Transverse colon (tissue), 4 donors: ENCODE data around the gene PROSER2. TPM values are rescaled to one million over a fixed set of nuclear protein-coding genes. Genes with fewer than 3 reads are reported as not detected.

Experiments
- DNase-seq: peaks from one replicate; pipeline ENCODE4 v3.0.0-alpha.2; 2019
- H3K27ac ChIP-seq, 4 donors: fragments of 200-600 bp; sonication (generic); 2 replicates each; pipeline ENCODE4 v1.5.1; 2016 to 2018; ENCODE audit warnings: inconsistent platforms in 4 of 4
- H3K27me3 ChIP-seq: fragments of 200-600 bp; sonication (generic); 2 replicates; pipeline ENCODE4 v1.5.1; 2017; ENCODE audit warnings: inconsistent platforms
- H3K36me3 ChIP-seq, 4 donors: fragments of 200-600 bp; sonication (generic); 2 replicates each; pipeline ENCODE4 v1.5.1; 2017 to 2019; ENCODE audit warnings: inconsistent platforms in 4 of 4
- H3K4me1 ChIP-seq, 4 donors: fragments of 200-600 bp; sonication (generic); 2 replicates each; pipeline ENCODE4 v1.5.1; 2017 to 2020; ENCODE audit warnings: inconsistent platforms in 4 of 4
- H3K4me3 ChIP-seq, 4 donors: fragments of 200-600 bp; sonication (generic); 1 replicate in 1 of 4; 2 replicates in 3 of 4; pipeline versions ENCODE4 v1.5.1 to v1.6.1; 2017 to 2019; ENCODE audit warnings: inconsistent platforms in 4 of 4
- H3K9me3 ChIP-seq, 2 donors: fragments of 200-600 bp; sonication (generic); 2 replicates each; pipeline ENCODE4 v1.5.1; 2017 to 2019; ENCODE audit warnings: inconsistent platforms in 2 of 2
- EP300 ChIP-seq: sonication (generic); formaldehyde crosslinking; IDR thresholded peaks from one replicate; pipeline ENCODE4 v1.6.1; 2017; ENCODE audit warnings: antibody characterized with exemption, low read depth
- POLR2A ChIP-seq: fragments of 450-650 bp; IDR thresholded peaks from one replicate; pipeline ENCODE4 v1.6.1; 2016; ENCODE audit warnings: antibody characterized with exemption, mild to moderate bottlenecking, moderate library complexity
- POLR2AphosphoS5 ChIP-seq, 3 donors: sonication (generic); formaldehyde crosslinking; IDR thresholded peaks; one replicate each; pipeline ENCODE4 v1.6.1; 2016; ENCODE audit warnings: antibody characterized with exemption in 3 of 3
- WGBS, 2 donors: methylation state at CpG; one replicate each; pipeline ENCODE4 v1.1.5; 2018; ENCODE audit warnings: low coverage in 1 of 2; 5-methylcytosine and 5-hydroxymethylcytosine counted together
- in situ Hi-C, 4 donors: fragments of 200-750 bp; cut with MboI; loops; one replicate each; pipeline versions ENCODE4 v1.15.0 to v1.15.1; 2017; ENCODE audit warnings: low sequenced_read_pairs in 3 of 4, low pct_ligation_motif_present in 1 of 4, low pct_unique_long_range_greater_than_20kb in 1 of 4
- intact Hi-C: fragments of 100-400 bp; cut with DNase I; formaldehyde crosslinking; loops from one replicate; pipeline ENCODE4 v1.15.1; 2023; ENCODE audit warnings: low total_unique reads
- total RNA-seq, 4 donors: library from RNA; depleted of rRNA; stranded (reverse); fragments of >200 nt; gene quantifications; one replicate each; pipeline ENCODE4 v1.1.0, GENCODE V29; 2016
- TF ChIP-seq, protein P1 (sequence below), 5 experiments: fragments of 200-600 bp in 3 of 5; fragments of 450-650 bp in 2 of 5; sonication (generic) in 3 of 5; IDR thresholded peaks; 1 replicate in 2 of 5; 2 replicates in 3 of 5; pipeline ENCODE4 v1.5.1; 2016 to 2017; ENCODE audit warnings: antibody characterized with exemption in 5 of 5, inconsistent platforms in 3 of 5, mild to moderate bottlenecking in 2 of 5, moderate library complexity in 1 of 5

The PROSER2 gene
- total RNA-seq, 4 donors from 2014 or later, result 4.2 to 29.2 (median 6.9) TPM

DNA sequence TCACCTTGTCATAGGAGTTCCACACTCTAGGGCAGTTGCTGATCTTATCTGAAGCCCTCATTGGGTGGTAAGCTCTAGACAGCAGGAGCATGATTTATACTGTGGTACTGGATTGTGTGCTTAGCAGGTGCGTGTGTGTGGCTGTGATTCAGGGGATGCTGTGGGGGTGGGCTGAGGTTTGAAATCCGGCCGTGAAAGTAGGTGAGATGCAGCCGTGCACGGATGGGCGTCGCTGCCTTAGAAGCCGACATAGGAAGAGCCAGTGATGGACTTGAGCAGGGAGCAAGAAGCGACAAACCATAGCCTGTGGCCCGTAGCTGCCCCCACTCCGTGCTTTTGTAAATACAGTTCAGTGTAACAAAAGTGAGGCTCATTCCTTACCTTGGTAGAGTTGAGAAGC lies 38.2 kb downstream of the PROSER2 start:
- in situ Hi-C loops, result no loop called here

DNA sequence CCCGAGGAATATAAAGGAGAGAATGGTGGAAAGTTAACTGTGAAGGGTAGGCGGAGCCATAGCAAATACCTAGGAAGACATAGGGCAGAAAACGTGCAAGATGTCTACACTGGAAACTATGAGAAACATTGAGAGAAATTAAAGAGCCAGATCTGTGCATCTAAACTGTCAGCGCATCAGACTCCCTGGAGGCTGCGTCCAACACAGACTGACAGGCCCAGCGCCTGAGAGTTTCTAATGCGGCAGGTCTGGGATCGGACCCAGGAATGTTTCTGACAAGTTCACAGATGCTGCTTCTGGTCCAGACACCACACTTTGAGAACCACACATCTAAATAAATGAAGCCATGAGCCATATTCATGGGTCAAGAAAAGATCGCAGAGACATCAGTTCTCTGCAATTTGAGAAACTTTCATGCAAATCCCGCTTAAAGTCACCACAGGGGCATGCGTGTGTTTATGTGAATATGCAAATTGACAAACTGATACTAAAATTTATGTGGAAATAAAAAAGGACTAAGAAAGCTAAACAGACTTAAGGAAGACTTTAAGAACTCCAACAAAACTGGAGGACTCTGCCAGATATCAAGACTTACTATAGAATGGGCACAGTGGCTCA lies 38.8 kb downstream of the PROSER2 start:
- intact Hi-C loops, result no loop called here
- DNase-seq, result no peak
- Histone ChIP-seq H3K4me1 (no peaks in the 10 kb centered on the region), H3K27ac (no peak overlapping the region), H3K27me3 (no peaks in the 10 kb centered on the region), H3K9me3 (no peaks in the 10 kb centered on the region), H3K4me3 (no peak overlapping the region), H3K36me3 (peaks cover 0 to 7% (median 0%) of the 10 kb centered on the region in 4 donors)
- TF ChIP-seq EP300 (no peak), POLR2A (no peak), POLR2AphosphoS5 (IDR thresholded peaks at IDR 0.05) (no peak)
- TF ChIP-seq, protein P1, sequence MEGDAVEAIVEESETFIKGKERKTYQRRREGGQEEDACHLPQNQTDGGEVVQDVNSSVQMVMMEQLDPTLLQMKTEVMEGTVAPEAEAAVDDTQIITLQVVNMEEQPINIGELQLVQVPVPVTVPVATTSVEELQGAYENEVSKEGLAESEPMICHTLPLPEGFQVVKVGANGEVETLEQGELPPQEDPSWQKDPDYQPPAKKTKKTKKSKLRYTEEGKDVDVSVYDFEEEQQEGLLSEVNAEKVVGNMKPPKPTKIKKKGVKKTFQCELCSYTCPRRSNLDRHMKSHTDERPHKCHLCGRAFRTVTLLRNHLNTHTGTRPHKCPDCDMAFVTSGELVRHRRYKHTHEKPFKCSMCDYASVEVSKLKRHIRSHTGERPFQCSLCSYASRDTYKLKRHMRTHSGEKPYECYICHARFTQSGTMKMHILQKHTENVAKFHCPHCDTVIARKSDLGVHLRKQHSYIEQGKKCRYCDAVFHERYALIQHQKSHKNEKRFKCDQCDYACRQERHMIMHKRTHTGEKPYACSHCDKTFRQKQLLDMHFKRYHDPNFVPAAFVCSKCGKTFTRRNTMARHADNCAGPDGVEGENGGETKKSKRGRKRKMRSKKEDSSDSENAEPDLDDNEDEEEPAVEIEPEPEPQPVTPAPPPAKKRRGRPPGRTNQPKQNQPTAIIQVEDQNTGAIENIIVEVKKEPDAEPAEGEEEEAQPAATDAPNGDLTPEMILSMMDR (IDR thresholded peaks at IDR 0.05), result no peak
- WGBS, 2 donors, result 92 to 93% methylated on average over 10 to 11 of the region's 11 CpGs
- in situ Hi-C loops, result no loop called here

More for the DNA sequence above, 38.2 kb downstream of the PROSER2 start:
- TF ChIP-seq POLR2A, result no peak
- no peak for TF ChIP-seq POLR2AphosphoS5 (IDR thresholded peaks at IDR 0.05)
- TF ChIP-seq EP300, result no peak
- TF ChIP-seq, protein P1 (IDR thresholded peaks at IDR 0.05), result no peak
- 95% methylated on average over 4 to 11 of the region's 11 CpGs for WGBS, 2 donors
- Histone ChIP-seq H3K36me3 (peaks cover 0 to 7% (median 0%) of the 10 kb centered on the region in 4 donors), H3K27ac (no peak overlapping the region), H3K4me1 (no peaks in the 10 kb centered on the region), H3K9me3 (no peaks in the 10 kb centered on the region), H3K4me3 (no peak overlapping the region), H3K27me3 (no peaks in the 10 kb centered on the region)
- intact Hi-C loops, result no loop called here
- DNase-seq, result no peak

DNA sequence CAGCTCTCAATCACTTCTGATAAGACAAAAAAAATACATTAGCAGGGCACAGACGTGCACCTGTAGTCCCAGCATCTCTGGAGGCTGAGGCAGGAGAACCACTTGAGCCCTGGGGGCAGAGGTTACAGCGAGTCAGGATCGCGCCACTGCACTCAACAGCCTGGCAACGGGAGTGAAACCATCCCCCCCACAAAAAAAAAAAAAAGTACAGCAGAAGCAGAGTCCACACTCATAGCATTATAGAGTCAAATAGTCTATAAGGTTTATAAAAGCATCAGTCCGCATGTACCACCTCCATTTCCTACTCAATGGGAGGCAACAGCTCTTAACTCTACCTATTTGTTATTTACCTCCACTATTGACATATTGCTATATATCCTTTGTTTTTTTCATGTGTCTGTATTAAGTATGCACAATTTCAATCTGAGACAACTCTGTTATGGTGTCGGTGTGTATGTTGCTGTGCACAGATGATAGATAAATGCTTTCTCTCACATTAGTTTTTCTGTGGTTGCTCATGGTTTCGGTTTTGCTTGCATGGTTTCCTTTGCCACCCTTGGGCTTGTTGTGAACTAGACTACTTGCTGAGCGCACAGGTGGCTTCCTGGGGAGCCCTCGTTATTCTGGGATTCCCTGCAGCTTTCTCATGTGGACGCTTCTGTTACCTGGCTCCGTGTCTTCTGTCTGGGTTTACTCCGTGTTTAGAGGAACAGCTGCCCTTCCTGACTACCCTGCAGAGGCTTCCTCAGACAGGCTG lies 40.4 kb downstream of the PROSER2 start:
- Histone ChIP-seq H3K4me1 (no peaks in the 10 kb centered on the region), H3K9me3 (no peaks in the 10 kb centered on the region), H3K4me3 (no peak overlapping the region), H3K27ac (no peak overlapping the region), H3K27me3 (no peaks in the 10 kb centered on the region), H3K36me3 (peaks cover 0 to 7% (median 0%) of the 10 kb centered on the region in 4 donors)
- intact Hi-C loops (no loop called here), in situ Hi-C loops (no loop called here)
- no peak for DNase-seq
- WGBS, 2 donors, result 58 to 73% methylated on average over 9 to 13 of the region's 13 CpGs
- no peak for TF ChIP-seq EP300
- no peak for TF ChIP-seq POLR2AphosphoS5 (IDR thresholded peaks at IDR 0.05)
- TF ChIP-seq POLR2A, result no peak
- TF ChIP-seq, protein P1 (IDR thresholded peaks at IDR 0.05), result no peak

DNA sequence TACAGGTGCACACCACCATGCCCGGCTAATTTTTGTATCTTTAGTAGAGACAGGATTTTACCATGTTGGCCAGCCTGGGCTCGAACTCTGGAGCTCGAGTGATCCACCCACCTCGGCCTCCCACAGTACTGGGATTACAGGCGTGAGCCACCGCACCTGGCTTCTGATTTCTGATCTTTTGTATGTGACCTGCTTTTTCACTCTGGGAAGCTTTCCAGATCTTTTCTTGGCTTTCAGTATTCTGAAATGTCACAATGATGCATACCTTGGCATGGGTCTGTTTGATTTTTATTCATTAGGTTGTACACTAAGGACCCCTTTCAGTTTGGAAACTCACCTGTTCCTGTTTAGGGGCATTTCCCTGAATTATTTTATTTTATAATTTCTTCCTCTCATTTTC lies 41.6 kb downstream of the PROSER2 start:
- Histone ChIP-seq H3K9me3 (no peaks in the 10 kb centered on the region), H3K27me3 (no peaks in the 10 kb centered on the region), H3K4me1 (no peaks in the 10 kb centered on the region), H3K4me3 (no peak overlapping the region), H3K36me3 (peaks cover 0 to 7% (median 0%) of the 10 kb centered on the region in 4 donors), H3K27ac (no peak overlapping the region)
- intact Hi-C loops (loop anchor here (1.0 kb wide), 1 partner anchor 34 kb away; no protein-coding TSS in a partner anchor), in situ Hi-C loops (no loop called here)
- DNase-seq, result no peak
- TF ChIP-seq POLR2A (no peak), EP300 (no peak), POLR2AphosphoS5 (IDR thresholded peaks at IDR 0.05) (no peak)
- TF ChIP-seq, protein P1 (IDR thresholded peaks at IDR 0.05), result no peak
- WGBS, 2 donors, result 80% methylated on average over 6 of the region's 6 CpGs; no CpG with 5 or more reads in 1 of the 2 donors
